ENCODE results near the gene RAC3.

Gene RAC3

GRCh38 chr17:82003411-82004381 lies 27.8 kb upstream of the RAC3 start:
- Histone ChIP-seq H2BK5ac (ENCODE audit: low read length) (no peak overlapping the region), H3K4me3 (ENCODE audit: low read length in 2 of 2) (no peak overlapping the region), H3K79me1 (ENCODE audit: low read depth, low read length) (peaks cover 14% of the 10 kb centered on the region), H3K18ac (ENCODE audit: low read length) (peak overlapping the region; percentile 60), H4K8ac (ENCODE audit: low read depth, low read length) (no peak overlapping the region), H3K14ac (ENCODE audit: low read length) (no peak overlapping the region), H3K4ac (ENCODE audit: low read length) (no peak overlapping the region), H2BK15ac (ENCODE audit: low read length) (no peak overlapping the region), H2BK12ac (ENCODE audit: low read length) (no peak overlapping the region), H4K91ac (ENCODE audit: low read depth, low read length, poor library complexity) (no peak overlapping the region), H3K4me1 (ENCODE audit: control insufficient read depth in 2 of 2, insufficient read depth in 1 of 2, low read depth in 1 of 2, low read length in 2 of 2) (peaks cover 5 to 13% of the 10 kb centered on the region in 2 donors), H2AK5ac (ENCODE audit: low read depth, low read length) (no peak overlapping the region), H3K23ac (ENCODE audit: low read depth, low read length, poor library complexity) (peak overlapping the region; percentile 49), H3K27ac (replicated peaks; ENCODE audit: low read length) (peak overlapping the region; percentile 35), H3K27me3 (ENCODE audit: control insufficient read depth in 3 of 3, insufficient read depth in 3 of 3, low read depth in 1 of 3, low read length in 3 of 3) (no peaks in the 10 kb centered on the region), H3K9ac (ENCODE audit: low read depth, low read length, poor library complexity) (peak overlapping the region; percentile 73), H2AFZ (ENCODE audit: low read length) (peak overlapping the region; percentile 70), H3K36me3 (replicated peaks in 1 of 2; ENCODE audit: control insufficient read depth in 2 of 2, insufficient read depth in 2 of 2, low read length in 2 of 2) (no peaks in the 10 kb centered on the region), H2BK120ac (ENCODE audit: low read depth, low read length) (no peak overlapping the region), H3K9me3 (replicated peaks in 1 of 2; ENCODE audit: control insufficient read depth in 2 of 2, insufficient read depth in 1 of 2, low read depth in 1 of 2, low read length in 2 of 2) (no peaks in the 10 kb centered on the region), H3K4me2 (ENCODE audit: insufficient read depth, low read length, poor library complexity, severe bottlenecking) (no peak overlapping the region)
- WGBS, 2 donors (ENCODE audit: extremely low coverage in 2 of 2, insufficient read length in 2 of 2, insufficient replicate concordance in 1 of 2) = no CpG with 5 or more reads among the region's 53 CpGs
- DNase-seq (ENCODE audit: low spot score) = no peak

GRCh38 chr17:82004517-82005455 lies 26.7 kb upstream of the RAC3 start:
- no peak overlapping the region for H2BK15ac ChIP-seq (ENCODE audit: low read length)
- H3K9ac ChIP-seq (ENCODE audit: low read depth, low read length, poor library complexity) = peak overlapping the region; percentile 21
- H2BK12ac ChIP-seq (ENCODE audit: low read length) = no peak overlapping the region
- H3K27me3 ChIP-seq (ENCODE audit: control insufficient read depth in 3 of 3, insufficient read depth in 3 of 3, low read depth in 1 of 3, low read length in 3 of 3) = no peaks in the 10 kb centered on the region
- H3K36me3 ChIP-seq (replicated peaks in 1 of 2; ENCODE audit: control insufficient read depth in 2 of 2, insufficient read depth in 2 of 2, low read length in 2 of 2) = no peaks in the 10 kb centered on the region
- H2BK120ac ChIP-seq (ENCODE audit: low read depth, low read length) = no peak overlapping the region
- H4K8ac ChIP-seq (ENCODE audit: low read depth, low read length) = no peak overlapping the region
- no peak overlapping the region for H4K91ac ChIP-seq (ENCODE audit: low read depth, low read length, poor library complexity)
- H3K9me3 ChIP-seq (replicated peaks in 1 of 2; ENCODE audit: control insufficient read depth in 2 of 2, insufficient read depth in 1 of 2, low read depth in 1 of 2, low read length in 2 of 2) = no peaks in the 10 kb centered on the region
- H3K14ac ChIP-seq (ENCODE audit: low read length) = peak overlapping the region; percentile 38
- peak overlapping the region; percentile 13 for H2BK5ac ChIP-seq (ENCODE audit: low read length)
- H3K4me3 ChIP-seq (ENCODE audit: low read length in 2 of 2) = no peak overlapping the region
- no peak for DNase-seq (ENCODE audit: low spot score)
- H3K4me1 ChIP-seq (ENCODE audit: control insufficient read depth in 2 of 2, insufficient read depth in 1 of 2, low read depth in 1 of 2, low read length in 2 of 2) = peaks cover 5 to 13% of the 10 kb centered on the region in 2 donors
- H3K23ac ChIP-seq (ENCODE audit: low read depth, low read length, poor library complexity) = no peak overlapping the region
- H3K4ac ChIP-seq (ENCODE audit: low read length) = no peak overlapping the region
- no peak overlapping the region for H2AK5ac ChIP-seq (ENCODE audit: low read depth, low read length)
- no peak overlapping the region for H2AFZ ChIP-seq (ENCODE audit: low read length)
- WGBS, 2 donors (ENCODE audit: extremely low coverage in 2 of 2, insufficient read length in 2 of 2, insufficient replicate concordance in 1 of 2) = no CpG with 5 or more reads among the region's 41 CpGs
- peaks cover 14% of the 10 kb centered on the region for H3K79me1 ChIP-seq (ENCODE audit: low read depth, low read length)
- H3K4me2 ChIP-seq (ENCODE audit: insufficient read depth, low read length, poor library complexity, severe bottlenecking) = no peak overlapping the region
- H3K18ac ChIP-seq (ENCODE audit: low read length) = no peak overlapping the region
- no peak overlapping the region for H3K27ac ChIP-seq (replicated peaks; ENCODE audit: low read length)

- no peaks in the 10 kb centered on the region for H3K27me3 ChIP-seq (ENCODE audit: control insufficient read depth in 3 of 3, insufficient read depth in 3 of 3, low read depth in 1 of 3, low read length in 3 of 3)
- H4K8ac ChIP-seq (ENCODE audit: low read depth, low read length) = peak overlapping the region; percentile 48
- no CpG with 5 or more reads among the region's 30 CpGs for WGBS, 2 donors (ENCODE audit: extremely low coverage in 2 of 2, insufficient read length in 2 of 2, insufficient replicate concordance in 1 of 2)
- peak overlapping the region; percentile 12 for H3K27ac ChIP-seq (replicated peaks; ENCODE audit: low read length)
- H3K23ac ChIP-seq (ENCODE audit: low read depth, low read length, poor library complexity) = peak overlapping the region; percentile 80
- peak overlapping the region; percentile 94 for H2BK12ac ChIP-seq (ENCODE audit: low read length)
- H3K9me3 ChIP-seq (replicated peaks in 1 of 2; ENCODE audit: control insufficient read depth in 2 of 2, insufficient read depth in 1 of 2, low read depth in 1 of 2, low read length in 2 of 2) = no peaks in the 10 kb centered on the region
- H4K91ac ChIP-seq (ENCODE audit: low read depth, low read length, poor library complexity) = no peak overlapping the region
- H2AK5ac ChIP-seq (ENCODE audit: low read depth, low read length) = peak overlapping the region; percentile 75
- peak overlapping the region in 1 of 2 donors; percentile 63 for H3K4me3 ChIP-seq (ENCODE audit: low read length in 2 of 2)
- H3K18ac ChIP-seq (ENCODE audit: low read length) = peak overlapping the region; percentile 13
- no peak overlapping the region for H3K4me2 ChIP-seq (ENCODE audit: insufficient read depth, low read length, poor library complexity, severe bottlenecking)
- peak overlapping the region; percentile 13 for H2BK5ac ChIP-seq (ENCODE audit: low read length)
- H2BK120ac ChIP-seq (ENCODE audit: low read depth, low read length) = no peak overlapping the region
- H3K14ac ChIP-seq (ENCODE audit: low read length) = peak overlapping the region; percentile 63
- peaks cover 9% of the 10 kb centered on the region for H3K79me1 ChIP-seq (ENCODE audit: low read depth, low read length)
- peak overlapping the region; percentile 37 for H3K4ac ChIP-seq (ENCODE audit: low read length)
- H3K9ac ChIP-seq (ENCODE audit: low read depth, low read length, poor library complexity) = peak overlapping the region; percentile 63
- H3K36me3 ChIP-seq (replicated peaks in 1 of 2; ENCODE audit: control insufficient read depth in 2 of 2, insufficient read depth in 2 of 2, low read length in 2 of 2) = no peaks in the 10 kb centered on the region
- H2AFZ ChIP-seq (ENCODE audit: low read length) = no peak overlapping the region
- peaks cover 5 to 13% of the 10 kb centered on the region in 2 donors for H3K4me1 ChIP-seq (ENCODE audit: control insufficient read depth in 2 of 2, insufficient read depth in 1 of 2, low read depth in 1 of 2, low read length in 2 of 2)
- no peak for DNase-seq (ENCODE audit: low spot score)
- H2BK15ac ChIP-seq (ENCODE audit: low read length) = no peak overlapping the region
These were observed 25.7 kb upstream of the RAC3 start for GRCh38 chr17:82005701-82006348.
